ENCODE results near the gene SUMF2. TPM values are rescaled to one million over a fixed set of nuclear protein-coding genes. Genes with fewer than 3 reads are reported as not detected.
"Not testable (repeated sequence)": the region's sequence is repeated elsewhere in the genome, so short reads cannot be mapped to it uniquely, and the experiment has no call there.

Gene SUMF2
- total and polyA plus RNA-seq, 2 donors from 2014 or later: 175 to 202 TPM

GRCh38 chr7:56032578-56032977 is 31.5 kb upstream of the SUMF2 start:
- not testable (repeated sequence) for FAIRE-seq

DNA sequence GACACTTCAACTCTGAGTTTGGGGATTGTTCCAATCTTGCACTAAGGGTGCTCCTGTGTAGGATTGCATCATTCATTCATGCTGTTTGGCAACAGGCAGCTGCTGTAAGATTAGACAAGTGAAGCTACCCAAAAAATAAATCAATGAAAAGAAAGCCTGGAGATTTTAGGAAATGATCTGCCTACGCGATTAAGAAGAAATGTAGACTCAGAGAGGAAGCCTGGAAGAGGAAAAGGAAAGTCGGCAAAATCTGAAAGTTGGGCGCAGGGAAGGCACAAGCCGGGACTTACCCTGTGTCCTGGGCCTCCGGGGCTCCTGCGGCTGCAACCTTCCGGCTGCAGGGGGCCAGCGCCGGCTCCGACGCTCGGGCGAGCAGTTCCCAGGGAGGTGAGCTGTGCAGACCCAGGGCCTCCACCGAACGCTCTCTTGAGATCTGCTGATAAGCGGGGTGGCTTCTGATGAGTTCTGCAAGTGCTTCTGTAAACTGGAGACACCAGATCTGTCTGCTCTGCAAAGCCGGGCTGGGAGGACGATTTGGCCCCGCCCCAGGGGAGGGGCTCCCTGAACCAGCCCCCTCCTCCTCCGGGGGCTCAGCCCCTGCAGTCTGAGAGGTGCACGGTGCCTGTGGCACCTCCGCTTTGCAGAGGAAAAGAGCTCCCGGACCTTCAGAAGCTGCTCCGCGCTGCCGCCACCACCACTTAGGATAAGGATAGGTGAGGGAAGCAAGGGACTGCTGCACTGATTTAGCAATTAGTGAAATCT is 30.2 kb upstream of the SUMF2 start:
- Histone ChIP-seq H3K36me3 (ENCODE audit: control insufficient read depth in 2 of 3, insufficient read depth in 3 of 3, low read length in 3 of 3) (no peaks in the 10 kb centered on the region), H3K4me1 (ENCODE audit: control insufficient read depth in 2 of 3, insufficient read depth in 2 of 3, low read depth in 1 of 3, low read length in 3 of 3) (no peaks in the 10 kb centered on the region), H3K27me3 (ENCODE audit: control insufficient read depth, insufficient read depth, low read length) (no peaks in the 10 kb centered on the region), H3K9ac (ENCODE audit: low read length in 3 of 3) (peak overlapping the region; percentile 4 to 71 (median 43)), H3K9me3 (ENCODE audit: control insufficient read depth in 2 of 3, insufficient read depth in 1 of 3, low read length in 3 of 3) (no peaks in the 10 kb centered on the region), H3K4me3 (ENCODE audit: low read length in 3 of 3) (peak overlapping the region; percentile 47 to 90 (median 83)), H3K27ac (ENCODE audit: low read depth in 2 of 2, low read length in 2 of 2) (no peak overlapping the region)
- FAIRE-seq (no peak), DNase-seq (peak; percentile 80 to 91 (median 88))
- intact Hi-C loops (cut with DNase I): no loop called here
- TF ChIP-seq CTCF (IDR thresholded peaks at IDR 0.05; ENCODE audit: borderline replicate concordance, extremely low read depth, insufficient read depth): no peak

More at GRCh38 chr7:56032578-56032977, 31.5 kb upstream of the SUMF2 start:
- H3K4me1 ChIP-seq (ENCODE audit: control insufficient read depth in 2 of 3, insufficient read depth in 2 of 3, low read depth in 1 of 3, low read length in 3 of 3); H3K4me3 ChIP-seq (ENCODE audit: low read length in 3 of 3); H3K27me3 ChIP-seq (ENCODE audit: control insufficient read depth, insufficient read depth, low read length); H3K27ac ChIP-seq (ENCODE audit: low read depth in 2 of 2, low read length in 2 of 2); H3K9me3 ChIP-seq (ENCODE audit: control insufficient read depth in 2 of 3, insufficient read depth in 1 of 3, low read length in 3 of 3); H3K9ac ChIP-seq (ENCODE audit: low read length in 3 of 3); H3K36me3 ChIP-seq (ENCODE audit: control insufficient read depth in 2 of 3, insufficient read depth in 3 of 3, low read length in 3 of 3); intact Hi-C loops (cut with DNase I); DNase-seq: not testable (repeated sequence)

DNA sequence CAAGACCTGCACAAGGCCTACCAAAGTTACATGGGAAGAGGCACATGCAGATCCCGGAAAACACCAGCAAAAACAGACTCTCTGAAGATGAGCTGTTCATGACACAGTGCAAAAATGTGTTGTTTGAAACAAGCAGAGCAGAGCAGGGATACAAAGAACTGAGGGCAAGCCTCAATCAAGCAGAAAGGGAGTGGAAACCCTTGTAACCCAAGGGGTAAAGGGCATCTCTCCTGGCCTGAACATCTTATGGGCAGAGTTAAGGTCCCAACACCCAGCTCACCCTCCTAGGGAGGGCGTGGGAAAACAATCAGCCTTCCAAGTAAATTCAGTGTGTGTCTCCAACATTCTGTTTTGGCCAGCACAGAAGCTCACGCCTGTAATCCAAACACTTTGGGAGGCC is 23.4 kb upstream of the SUMF2 start:
- Histone ChIP-seq H3K27ac (ENCODE audit: low read depth in 2 of 2, low read length in 2 of 2) (no peak overlapping the region), H3K36me3 (ENCODE audit: control insufficient read depth in 2 of 3, insufficient read depth in 3 of 3, low read length in 3 of 3) (no peaks in the 10 kb centered on the region), H3K27me3 (ENCODE audit: control insufficient read depth, insufficient read depth, low read length) (no peaks in the 10 kb centered on the region), H3K4me1 (ENCODE audit: control insufficient read depth in 2 of 3, insufficient read depth in 2 of 3, low read depth in 1 of 3, low read length in 3 of 3) (no peaks in the 10 kb centered on the region), H3K4me3 (ENCODE audit: low read length in 3 of 3) (no peak overlapping the region), H3K9ac (ENCODE audit: low read length in 3 of 3) (no peak overlapping the region), H3K9me3 (ENCODE audit: control insufficient read depth in 2 of 3, insufficient read depth in 1 of 3, low read length in 3 of 3) (no peaks in the 10 kb centered on the region)
- intact Hi-C loops (cut with DNase I): no loop called here
- DNase-seq (no peak), FAIRE-seq (no peak)
- no peak for TF ChIP-seq CTCF (IDR thresholded peaks at IDR 0.05; ENCODE audit: borderline replicate concordance, extremely low read depth, insufficient read depth)

- FAIRE-seq; H3K27me3 ChIP-seq (ENCODE audit: control insufficient read depth, insufficient read depth, low read length); H3K4me3 ChIP-seq (ENCODE audit: low read length in 3 of 3); H3K9me3 ChIP-seq (ENCODE audit: control insufficient read depth in 2 of 3, insufficient read depth in 1 of 3, low read length in 3 of 3); intact Hi-C loops (cut with DNase I); H3K27ac ChIP-seq (ENCODE audit: low read depth in 2 of 2, low read length in 2 of 2); DNase-seq; H3K36me3 ChIP-seq (ENCODE audit: control insufficient read depth in 2 of 3, insufficient read depth in 3 of 3, low read length in 3 of 3); H3K9ac ChIP-seq (ENCODE audit: low read length in 3 of 3): not testable (repeated sequence)
- H3K4me1 ChIP-seq (ENCODE audit: control insufficient read depth in 2 of 3, insufficient read depth in 2 of 3, low read depth in 1 of 3, low read length in 3 of 3): peaks cover 0 to 15% (median 9%) of the 10 kb centered on the region in 3 donors
These were observed 18.3 kb upstream of the SUMF2 start for GRCh38 chr7:56045758-56046157.

Measured in kidney (tissue), 14 donors.